ENCODE results near the gene TRA2A.

TRA2A gene

GRCh38 chr7:23471106-23471859 is 60.5 kb downstream of the TRA2A start:
- TF ChIP-seq CTCF (IDR thresholded peaks at IDR 0.05; ENCODE audit: insufficient read depth, low read depth, low read length, missing control alignments) = no peak
- peak overlapping the region; percentile 98 for H3K4me3 ChIP-seq (ENCODE audit: low read depth, low read length)
- DNase-seq (ENCODE audit: low read depth) = peak; percentile 95

GRCh38 chr7:23470330-23471105 is 61.3 kb downstream of the TRA2A start, which contains the start of gene IGF2BP3:
Gene IGF2BP3, minus strand, starts transcription at chr7:23470491. Its CDS starts 381 bp downstream, at chr7:23470110.
- no peak for TF ChIP-seq CTCF (IDR thresholded peaks at IDR 0.05; ENCODE audit: insufficient read depth, low read depth, low read length, missing control alignments)
- peak; percentile 96 for DNase-seq (ENCODE audit: low read depth)
- H3K4me3 ChIP-seq (ENCODE audit: low read depth, low read length) = peak within 1 kb of the TSS; percentile 98

DNA sequence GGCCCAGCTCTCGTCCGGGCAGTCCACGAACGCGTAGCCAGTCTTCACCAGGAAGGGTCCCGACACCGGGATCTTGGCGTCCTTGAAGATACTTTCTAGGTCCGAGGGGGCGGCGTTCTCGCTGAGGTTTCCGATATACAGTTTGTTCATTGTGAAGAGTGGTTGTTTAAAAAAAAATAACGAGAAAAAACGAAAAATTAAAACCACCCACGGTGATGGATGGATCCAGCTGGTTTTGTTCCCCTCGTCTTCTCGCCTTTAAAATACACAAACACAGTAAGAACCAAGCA is 61.9 kb downstream of the TRA2A start:
- no peak for DNase-seq (ENCODE audit: low read depth)
- peak overlapping the region; percentile 98 for H3K4me3 ChIP-seq (ENCODE audit: low read depth, low read length)
- TF ChIP-seq CTCF (IDR thresholded peaks at IDR 0.05; ENCODE audit: insufficient read depth, low read depth, low read length, missing control alignments) = no peak

- TF ChIP-seq CTCF (IDR thresholded peaks at IDR 0.05; ENCODE audit: insufficient read depth, low read depth, low read length, missing control alignments) = no peak
- H3K4me3 ChIP-seq (ENCODE audit: low read depth, low read length) = peak overlapping the region; percentile 98
Observed at GRCh38 chr7:23469150-23469960, 62.4 kb downstream of the TRA2A start.

GRCh38 chr7:23468526-23469149 is 63.1 kb downstream of the TRA2A start:
- TF ChIP-seq CTCF (IDR thresholded peaks at IDR 0.05; ENCODE audit: insufficient read depth, low read depth, low read length, missing control alignments) = no peak
- DNase-seq (ENCODE audit: low read depth) = no peak
- peak overlapping the region; percentile 98 for H3K4me3 ChIP-seq (ENCODE audit: low read depth, low read length)

More at GRCh38 chr7:23469150-23469960, 62.4 kb downstream of the TRA2A start:
- DNase-seq (ENCODE audit: low read depth) = peak; percentile 69

DNA sequence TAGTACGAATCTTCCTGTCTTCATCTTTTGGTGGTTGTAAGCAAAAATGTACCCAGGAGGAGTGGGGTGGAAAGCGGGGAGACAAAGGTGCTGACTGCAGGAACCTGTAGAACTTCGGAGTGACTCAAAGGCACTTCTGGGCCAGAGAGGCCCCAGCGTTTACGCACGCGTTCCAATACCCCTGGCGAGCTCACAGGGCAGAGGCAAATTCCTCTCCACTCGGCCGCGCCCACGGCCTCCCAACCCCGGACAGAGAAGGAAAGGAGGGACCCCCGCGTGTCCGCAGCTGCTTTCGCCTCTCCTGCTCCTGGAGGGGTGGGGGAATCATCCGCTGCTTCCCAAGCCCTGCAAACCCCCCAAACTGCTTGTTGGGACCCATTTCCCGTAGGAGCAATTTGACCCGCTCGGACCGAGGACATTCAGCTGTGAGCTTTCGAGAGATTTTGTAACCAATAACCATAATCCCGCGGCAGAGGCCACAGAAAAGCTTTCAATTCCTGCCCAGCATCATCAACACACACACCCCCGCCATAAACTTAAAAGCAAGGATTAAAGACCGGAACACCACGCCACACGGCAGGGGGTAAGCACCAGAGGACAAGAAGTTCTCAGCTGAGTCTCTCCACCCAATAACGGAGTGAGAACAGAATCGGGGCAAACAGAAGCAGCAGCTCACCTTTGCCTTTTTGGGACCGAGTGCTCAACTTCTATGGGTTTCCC is 63.8 kb downstream of the TRA2A start:
- DNase-seq (ENCODE audit: low read depth) = peak; percentile 81
- TF ChIP-seq CTCF (IDR thresholded peaks at IDR 0.05; ENCODE audit: insufficient read depth, low read depth, low read length, missing control alignments) = no peak
- H3K4me3 ChIP-seq (ENCODE audit: low read depth, low read length) = peak overlapping the region; percentile 98

All from GM12865 (cell line).